Activated T-helper 1 cell treated with Interleukin-2 at 50 U/mL for 16 hours (primary cell): ENCODE results near the gene KIF7.
A peak's percentile ranks its signal among the peaks of the same experiment; 100 is the strongest.

ENCODE experiments used
- DNase-seq: peaks from one replicate; pipeline ENCODE4 v3.0.0-alpha.2; 2020; ENCODE audit warnings: low read depth

Gene KIF7

GRCh38 chr15:89647191-89647851 lies 7.9 kb downstream of the KIF7 start:
- peak; percentile 33 for DNase-seq

DNA sequence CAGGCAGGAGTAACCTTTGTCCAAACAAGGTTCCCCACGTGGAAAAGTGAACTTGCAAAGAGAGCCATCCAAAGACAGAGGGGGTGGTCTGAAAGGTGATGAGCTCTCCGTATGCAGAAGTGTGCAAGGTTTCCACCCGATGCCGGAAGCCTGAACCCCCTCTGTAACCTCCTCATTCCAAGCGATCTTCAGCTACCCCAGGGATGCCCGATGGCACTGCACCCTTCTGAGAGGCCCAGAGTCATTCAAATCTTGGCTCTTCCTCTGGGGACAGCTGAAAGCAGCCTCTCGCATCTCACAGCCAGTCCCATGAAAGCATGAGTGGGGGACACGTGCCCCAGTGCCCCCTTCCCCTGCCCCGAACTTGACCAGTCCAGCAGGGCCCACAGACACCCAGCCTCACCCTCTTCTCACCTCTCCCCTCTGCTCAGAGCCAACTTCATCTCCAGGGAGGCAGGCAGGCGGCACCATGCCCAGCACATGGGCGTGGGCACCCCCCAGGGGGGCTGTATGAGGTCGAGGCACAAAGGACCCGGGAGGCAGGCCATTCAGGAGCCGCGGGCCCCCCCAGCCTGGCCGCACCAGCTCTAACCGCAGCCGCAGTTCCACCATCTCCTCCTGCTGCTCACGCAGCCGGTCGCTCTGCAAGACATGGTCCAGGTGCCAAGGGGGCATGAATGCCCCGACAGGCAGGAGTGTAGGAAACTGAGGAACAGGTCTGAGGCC lies 8.7 kb downstream of the KIF7 start:
- no peak for DNase-seq

GRCh38 chr15:89645680-89646079 lies 9.6 kb downstream of the KIF7 start:
- DNase-seq: no peak

GRCh38 chr15:89642106-89642505 lies 13.2 kb downstream of the KIF7 start:
- no peak for DNase-seq

DNA sequence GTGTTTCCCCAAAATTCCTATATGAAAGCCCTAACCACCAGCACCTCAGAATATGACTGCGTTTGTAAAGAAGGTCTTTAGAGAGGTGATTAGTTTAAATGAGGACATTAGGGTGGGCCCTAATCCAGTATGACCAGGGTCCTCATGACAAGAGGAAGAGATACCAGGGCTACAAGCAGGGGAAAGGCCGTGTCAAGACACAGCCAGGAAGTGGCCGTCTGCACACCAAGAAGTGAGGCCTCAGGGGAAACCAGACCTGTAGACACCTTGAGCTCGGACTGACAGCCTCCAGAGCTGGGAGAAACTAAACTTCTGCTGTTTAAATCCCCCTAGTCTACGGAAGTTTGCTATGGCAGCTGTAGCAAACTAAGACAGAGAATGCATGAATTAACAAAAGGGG lies 14.2 kb downstream of the KIF7 start:
- no peak for DNase-seq

DNA sequence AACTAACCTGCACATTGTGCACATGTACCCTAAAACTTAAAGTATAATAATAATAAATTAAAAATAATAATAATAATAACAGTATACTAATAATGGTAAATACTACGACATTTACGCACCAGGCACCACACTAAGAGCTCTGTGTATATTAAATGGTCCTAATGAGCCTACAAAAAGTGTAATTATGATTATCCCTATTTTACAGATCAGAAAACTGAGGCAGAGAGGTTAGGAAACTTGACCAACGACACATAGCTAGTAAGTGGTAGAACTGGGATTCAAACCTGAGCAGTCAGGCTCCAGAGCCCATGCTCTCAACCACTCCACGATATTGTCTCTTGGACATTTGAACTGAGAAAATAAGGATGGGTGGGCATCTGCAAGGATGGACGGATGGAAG lies 15.0 kb downstream of the KIF7 start:
- no peak for DNase-seq

GRCh38 chr15:89633585-89633984 lies 21.7 kb downstream of the KIF7 start:
- no peak for DNase-seq

- DNase-seq: no peak
These were observed 22.5 kb downstream of the KIF7 start for GRCh38 chr15:89632563-89633430.

DNA sequence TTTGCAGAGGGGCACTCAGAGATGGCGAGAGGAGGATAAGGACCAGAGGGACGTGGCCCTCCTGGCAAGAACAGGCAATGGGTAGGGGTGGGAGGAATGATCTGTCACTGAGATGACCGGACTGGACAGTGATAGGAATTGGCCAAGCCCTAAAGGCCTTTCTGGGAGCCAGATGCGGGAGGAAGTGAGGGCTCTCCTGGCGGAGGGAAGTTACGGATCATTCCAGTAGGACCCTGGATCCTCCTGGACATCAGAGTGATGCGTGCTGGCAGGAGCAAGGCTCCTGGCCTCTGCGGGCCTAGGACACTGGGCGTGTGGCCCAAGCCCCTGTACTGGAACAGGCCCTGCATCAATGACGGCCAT lies 23.4 kb downstream of the KIF7 start:
- no peak for DNase-seq

GRCh38 chr15:89630974-89631901 lies 24.0 kb downstream of the KIF7 start:
- DNase-seq: no peak

GRCh38 chr15:89630260-89630659 lies 25.0 kb downstream of the KIF7 start:
- DNase-seq: no peak

DNA sequence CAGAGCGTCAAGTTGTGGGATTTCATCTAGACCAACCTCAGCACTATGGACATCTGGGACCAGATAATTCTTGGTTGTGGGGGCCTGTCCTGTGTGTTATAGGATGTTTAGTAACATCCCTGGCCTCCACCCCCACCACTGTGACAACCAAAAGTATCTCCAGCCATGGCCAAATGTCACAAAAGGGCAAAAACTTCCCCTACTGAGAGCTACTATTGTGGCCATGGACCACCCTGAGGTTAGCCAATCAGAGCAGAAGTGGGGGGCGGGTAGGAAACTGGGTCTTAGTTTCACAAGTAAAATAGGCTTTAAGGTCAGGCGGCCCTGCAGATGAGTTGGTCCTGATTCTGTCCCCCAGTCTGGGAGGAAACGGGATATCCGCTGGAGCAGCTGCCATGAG lies 25.4 kb downstream of the KIF7 start:
- DNase-seq: no peak

DNA sequence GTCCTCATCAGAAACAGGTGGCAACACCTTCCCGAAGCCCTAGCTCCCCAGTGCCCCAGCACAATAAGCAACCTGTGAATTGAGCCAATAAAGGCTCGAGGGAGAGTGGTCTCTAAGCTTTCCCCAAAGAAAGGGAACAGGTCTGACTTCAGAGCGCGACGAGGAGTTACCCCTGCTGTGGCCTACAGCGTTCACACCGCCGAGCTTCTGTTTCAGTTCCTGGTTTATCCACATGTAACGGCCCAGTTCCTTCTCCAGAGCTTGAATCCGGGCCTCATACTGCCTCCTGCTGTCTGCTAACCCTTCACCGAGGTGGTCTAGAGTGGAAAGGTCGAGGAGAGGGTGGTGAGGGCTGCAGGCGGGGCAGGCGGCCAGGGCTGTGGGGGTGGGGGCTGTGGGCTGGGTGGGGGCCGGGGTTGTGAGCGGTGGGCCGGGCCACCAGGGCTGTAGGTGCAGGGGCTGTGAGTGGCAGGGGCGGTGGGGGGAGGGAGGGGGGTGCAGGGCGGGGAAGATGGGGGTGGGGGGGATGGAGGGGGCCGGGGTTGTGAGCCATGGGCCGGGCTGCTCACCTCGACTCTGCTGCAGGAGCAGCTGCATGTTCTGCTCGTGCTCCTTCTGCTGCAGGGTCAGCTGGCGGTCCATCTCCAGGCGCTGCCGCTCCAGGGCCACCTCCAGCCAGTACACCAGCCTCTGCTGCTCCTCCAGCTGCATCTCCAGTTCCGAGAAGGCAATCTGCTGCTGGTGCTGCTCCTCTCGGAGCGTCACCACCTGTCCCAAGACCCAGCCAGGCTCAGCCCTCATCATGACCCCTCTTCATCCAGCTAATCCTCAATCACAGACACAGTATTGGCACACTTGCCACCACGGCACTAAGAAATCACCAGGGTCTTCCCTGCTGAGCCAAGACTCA lies 26.2 kb downstream of the KIF7 start:
- no peak for DNase-seq

- no peak for DNase-seq
These were observed 27.0 kb downstream of the KIF7 start for GRCh38 chr15:89628301-89628700.

GRCh38 chr15:89627256-89627970 lies 27.9 kb downstream of the KIF7 start:
- no peak for DNase-seq

DNA sequence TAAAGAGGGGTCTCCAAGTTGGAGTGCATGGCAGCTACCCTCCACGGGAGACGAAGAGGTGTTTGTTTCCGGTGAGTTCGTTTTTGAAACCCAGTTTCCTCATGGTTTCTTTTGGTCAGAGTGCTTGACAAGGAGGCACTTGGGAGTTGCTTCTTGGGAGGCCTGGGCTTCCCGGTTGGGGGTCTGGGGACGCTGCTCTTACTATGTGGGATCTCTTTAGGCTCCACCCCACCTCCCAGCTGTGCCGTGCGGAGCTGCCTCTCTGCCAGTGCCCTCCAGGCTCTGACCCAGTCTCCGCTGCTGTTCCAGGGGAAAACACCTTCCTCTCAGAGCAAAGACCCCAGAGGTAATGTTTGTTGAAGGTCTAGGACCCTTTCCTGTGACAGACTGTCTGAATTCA lies 29.6 kb downstream of the KIF7 start:
- no peak for DNase-seq

GRCh38 chr15:89623165-89623564 lies 32.1 kb downstream of the KIF7 start:
- no peak for DNase-seq

GRCh38 chr15:89621547-89621946 lies 33.7 kb downstream of the KIF7 start:
- no peak for DNase-seq

GRCh38 chr15:89616228-89616627 lies 39.0 kb downstream of the KIF7 start:
- DNase-seq: no peak

DNA sequence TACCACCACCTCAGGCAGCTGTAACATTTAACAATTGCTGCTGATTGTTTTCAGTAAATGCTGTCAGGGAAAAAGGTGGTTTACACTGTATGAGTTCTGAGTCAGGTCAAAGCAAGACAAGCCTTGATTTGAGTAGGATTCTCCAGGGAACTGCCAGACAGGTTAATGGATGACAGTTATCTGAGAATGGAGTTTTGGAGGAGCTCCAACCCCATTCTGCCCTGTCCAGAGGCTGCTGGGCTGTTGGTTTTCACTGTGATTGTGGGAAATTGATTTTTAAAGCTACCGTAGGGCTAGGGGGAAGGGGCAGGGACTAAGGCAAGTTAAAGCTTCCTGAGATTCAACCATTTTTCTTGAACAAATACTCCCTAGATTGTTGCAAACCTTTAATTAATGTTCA lies 40.1 kb downstream of the KIF7 start:
- no peak for DNase-seq
